Tibial nerve (tissue), 4 donors: ENCODE measurements around the gene AHNAK. TPM values are rescaled to one million over a fixed set of nuclear protein-coding genes. Genes with fewer than 3 reads are reported as not detected.
A peak's percentile ranks its signal among the peaks of the same experiment; 100 is the strongest.

Experiments used
- DNase-seq, 2 donors: peaks; one replicate each; pipeline ENCODE4 v3.0.0-alpha.2; 2019; ENCODE audit warnings: low spot score in 2 of 2
- H3K27ac ChIP-seq, 4 donors: fragments of 200-600 bp; sonication (generic) in 3 of 4; one replicate each; pipeline ENCODE4 v1.5.1; 2017 to 2019; ENCODE audit warnings: mild to moderate bottlenecking in 1 of 4
- H3K27me3 ChIP-seq, 2 donors: fragments of 200-600 bp; sonication (generic) in 1 of 2; one replicate each; pipeline versions ENCODE4 v1.5.1 to v1.6.0; 2017 to 2019
- H3K36me3 ChIP-seq, 3 donors: fragments of 200-600 bp; sonication (generic); one replicate each; pipeline ENCODE4 v1.5.1; 2018 to 2019
- H3K4me1 ChIP-seq, 4 donors: fragments of 200-600 bp; sonication (generic) in 3 of 4; one replicate each; pipeline ENCODE4 v1.5.1; 2017 to 2019
- H3K4me3 ChIP-seq, 4 donors: fragments of 200-600 bp; sonication (generic) in 3 of 4; one replicate each; pipeline ENCODE4 v1.5.1; 2017 to 2019; ENCODE audit warnings: mild to moderate bottlenecking in 1 of 4, moderate library complexity in 1 of 4
- H3K9me3 ChIP-seq, 4 donors: fragments of 200-600 bp; sonication (generic) in 3 of 4; one replicate each; pipeline ENCODE4 v1.5.1; 2017 to 2019
- EP300 ChIP-seq, 2 donors: sonication (generic); formaldehyde crosslinking; IDR thresholded peaks; one replicate each; pipeline ENCODE4 v1.6.1; 2017; ENCODE audit warnings: antibody characterized with exemption in 2 of 2, mild to moderate bottlenecking in 1 of 2
- POLR2A ChIP-seq, 2 donors: fragments of 450-650 bp; IDR thresholded peaks; one replicate each; pipeline ENCODE4 v1.6.1; 2017; ENCODE audit warnings: antibody characterized with exemption in 2 of 2, mild to moderate bottlenecking in 2 of 2, moderate library complexity in 2 of 2
- WGBS, 2 donors: methylation state at CpG; one replicate each; pipeline ENCODE4 v1.1.5; 2018; 5-methylcytosine and 5-hydroxymethylcytosine counted together
- total RNA-seq, 4 donors: library from RNA; depleted of rRNA; stranded (reverse); fragments of >200 nt; gene quantifications; one replicate each; pipeline ENCODE4 v1.1.0, GENCODE V29; 2016
- TF ChIP-seq, protein P1 (sequence below), 5 experiments: fragments of 200-600 bp in 3 of 5; fragments of 450-650 bp in 2 of 5; sonication (generic) in 3 of 5; IDR thresholded peaks; one replicate each; pipeline ENCODE4 v1.5.1; 2016 to 2019; ENCODE audit warnings: antibody characterized with exemption in 5 of 5, mild to moderate bottlenecking in 3 of 5, moderate library complexity in 2 of 5

AHNAK gene
- total RNA-seq, 4 donors from 2014 or later, result 1,417 to 3,061 (median 2,562) TPM

DNA sequence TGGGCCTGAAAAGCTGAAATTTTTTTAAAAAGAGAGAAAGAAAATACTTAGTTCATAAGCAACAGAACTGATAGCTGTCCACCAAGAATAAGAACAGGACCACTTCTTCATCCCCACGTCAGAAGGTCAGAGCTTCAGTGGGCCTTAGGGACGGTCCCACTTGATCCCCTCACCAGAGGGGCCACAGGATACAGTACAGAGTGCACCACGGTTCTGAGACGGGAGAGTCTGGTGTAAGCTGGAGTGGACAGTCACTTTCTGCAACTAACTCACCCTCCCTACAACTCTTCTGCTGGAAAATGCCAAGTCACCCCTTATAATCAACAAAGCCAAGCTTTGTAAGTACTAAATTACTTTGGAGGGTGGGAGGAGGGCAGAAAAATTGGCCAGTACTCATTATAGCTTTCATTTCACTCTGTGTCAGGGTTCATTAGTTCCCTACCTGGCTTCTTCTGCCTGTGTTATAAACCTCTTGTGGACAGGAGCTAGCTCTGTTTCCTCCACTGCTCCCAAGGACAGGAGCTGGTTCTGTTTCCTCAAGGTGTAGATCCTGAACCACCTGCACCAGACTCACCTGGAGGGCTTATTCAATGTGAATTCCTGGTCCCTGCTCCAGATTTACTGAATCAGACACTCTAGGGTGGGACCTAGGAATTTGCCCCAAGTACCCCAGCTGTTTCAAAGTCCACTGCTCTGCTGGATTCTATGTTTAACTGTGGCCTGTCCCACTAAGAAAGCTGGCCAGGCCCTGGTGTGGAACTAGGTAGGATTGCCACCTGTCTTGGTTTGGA is 88.2 kb downstream of the AHNAK start:
- TF ChIP-seq EP300 (IDR thresholded peaks at IDR 0.05), result peak in 1 of 2 donors; percentile 46
- TF ChIP-seq POLR2A (IDR thresholded peaks at IDR 0.05), result no peak
- TF ChIP-seq, protein P1, sequence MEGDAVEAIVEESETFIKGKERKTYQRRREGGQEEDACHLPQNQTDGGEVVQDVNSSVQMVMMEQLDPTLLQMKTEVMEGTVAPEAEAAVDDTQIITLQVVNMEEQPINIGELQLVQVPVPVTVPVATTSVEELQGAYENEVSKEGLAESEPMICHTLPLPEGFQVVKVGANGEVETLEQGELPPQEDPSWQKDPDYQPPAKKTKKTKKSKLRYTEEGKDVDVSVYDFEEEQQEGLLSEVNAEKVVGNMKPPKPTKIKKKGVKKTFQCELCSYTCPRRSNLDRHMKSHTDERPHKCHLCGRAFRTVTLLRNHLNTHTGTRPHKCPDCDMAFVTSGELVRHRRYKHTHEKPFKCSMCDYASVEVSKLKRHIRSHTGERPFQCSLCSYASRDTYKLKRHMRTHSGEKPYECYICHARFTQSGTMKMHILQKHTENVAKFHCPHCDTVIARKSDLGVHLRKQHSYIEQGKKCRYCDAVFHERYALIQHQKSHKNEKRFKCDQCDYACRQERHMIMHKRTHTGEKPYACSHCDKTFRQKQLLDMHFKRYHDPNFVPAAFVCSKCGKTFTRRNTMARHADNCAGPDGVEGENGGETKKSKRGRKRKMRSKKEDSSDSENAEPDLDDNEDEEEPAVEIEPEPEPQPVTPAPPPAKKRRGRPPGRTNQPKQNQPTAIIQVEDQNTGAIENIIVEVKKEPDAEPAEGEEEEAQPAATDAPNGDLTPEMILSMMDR (IDR thresholded peaks at IDR 0.05), result no peak
- WGBS, 2 donors, result 17 to 33% methylated on average over 4 of the region's 4 CpGs
- no peak for DNase-seq
- Histone ChIP-seq H3K9me3 (no peaks in the 10 kb centered on the region), H3K27ac (peak overlapping the region; percentile 62 to 90 (median 78)), H3K36me3 (no peaks in the 10 kb centered on the region), H3K27me3 (no peaks in the 10 kb centered on the region), H3K4me1 (peaks cover 0 to 55% (median 33%) of the 10 kb centered on the region in 4 donors), H3K4me3 (no peak overlapping the region)

DNA sequence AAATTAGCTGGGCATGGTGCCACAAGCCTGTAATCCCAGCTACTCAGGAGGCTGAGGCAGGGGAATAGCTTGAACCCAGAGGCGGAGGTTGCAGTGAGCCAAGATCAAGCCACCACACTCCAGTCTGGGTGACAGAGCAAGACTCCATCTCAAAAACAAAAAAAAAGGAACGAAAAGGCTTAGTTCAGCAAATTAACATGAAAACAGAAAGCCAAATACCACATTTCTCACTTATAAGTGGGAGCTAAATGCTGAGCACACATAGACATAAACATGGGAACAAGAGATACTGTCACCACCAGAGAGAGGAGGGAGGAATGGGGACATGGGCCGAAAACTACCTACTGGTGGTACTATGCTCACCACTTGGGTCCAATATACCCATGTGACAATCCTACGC is 89.1 kb downstream of the AHNAK start:
- DNase-seq, result no peak
- WGBS, 2 donors, result 47 to 56% methylated on average over 4 of the region's 4 CpGs
- no peaks in the 10 kb centered on the region for H3K27me3 ChIP-seq
- no peaks in the 10 kb centered on the region for H3K9me3 ChIP-seq
- no peak for TF ChIP-seq EP300 (IDR thresholded peaks at IDR 0.05)
- TF ChIP-seq POLR2A (IDR thresholded peaks at IDR 0.05), result no peak
- TF ChIP-seq, protein P1 (IDR thresholded peaks at IDR 0.05), result no peak
- no peaks in the 10 kb centered on the region for H3K36me3 ChIP-seq
- H3K27ac ChIP-seq, result peak overlapping the region; percentile 62 to 90 (median 78)
- peaks cover 0 to 45% (median 32%) of the 10 kb centered on the region in 4 donors for H3K4me1 ChIP-seq
- H3K4me3 ChIP-seq, result no peak overlapping the region

DNA sequence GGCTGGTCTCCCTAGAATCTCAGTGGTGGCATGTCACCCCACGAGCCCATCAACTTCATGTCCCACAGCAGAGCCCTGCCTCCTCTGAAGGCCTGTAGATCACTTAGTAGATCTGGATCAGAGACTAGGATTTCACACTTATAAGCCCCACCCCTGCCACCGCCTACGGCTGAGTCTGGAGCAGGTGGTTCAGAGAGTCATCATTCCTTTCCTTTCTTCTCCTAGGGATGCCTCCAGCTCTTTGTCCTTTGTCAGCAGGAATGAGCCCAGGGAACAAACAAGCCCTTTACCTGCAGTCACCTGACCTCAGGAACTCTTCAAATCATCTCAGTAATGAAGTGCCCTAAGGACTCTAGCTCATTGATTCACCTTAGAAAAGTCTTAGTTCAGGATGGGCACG is 90.0 kb downstream of the AHNAK start:
- peak overlapping the region in 3 of 4 donors; percentile 74 to 90 (median 81) for H3K27ac ChIP-seq
- 78 to 100% methylated on average over 4 of the region's 4 CpGs for WGBS, 2 donors
- no peaks in the 10 kb centered on the region for H3K9me3 ChIP-seq
- no peak for DNase-seq
- H3K4me3 ChIP-seq, result no peak overlapping the region
- no peaks in the 10 kb centered on the region for H3K27me3 ChIP-seq
- peaks cover 0 to 37% (median 29%) of the 10 kb centered on the region in 4 donors for H3K4me1 ChIP-seq
- TF ChIP-seq, protein P1 (IDR thresholded peaks at IDR 0.05), result no peak
- no peak for TF ChIP-seq POLR2A (IDR thresholded peaks at IDR 0.05)
- no peak for TF ChIP-seq EP300 (IDR thresholded peaks at IDR 0.05)
- H3K36me3 ChIP-seq, result no peaks in the 10 kb centered on the region

DNA sequence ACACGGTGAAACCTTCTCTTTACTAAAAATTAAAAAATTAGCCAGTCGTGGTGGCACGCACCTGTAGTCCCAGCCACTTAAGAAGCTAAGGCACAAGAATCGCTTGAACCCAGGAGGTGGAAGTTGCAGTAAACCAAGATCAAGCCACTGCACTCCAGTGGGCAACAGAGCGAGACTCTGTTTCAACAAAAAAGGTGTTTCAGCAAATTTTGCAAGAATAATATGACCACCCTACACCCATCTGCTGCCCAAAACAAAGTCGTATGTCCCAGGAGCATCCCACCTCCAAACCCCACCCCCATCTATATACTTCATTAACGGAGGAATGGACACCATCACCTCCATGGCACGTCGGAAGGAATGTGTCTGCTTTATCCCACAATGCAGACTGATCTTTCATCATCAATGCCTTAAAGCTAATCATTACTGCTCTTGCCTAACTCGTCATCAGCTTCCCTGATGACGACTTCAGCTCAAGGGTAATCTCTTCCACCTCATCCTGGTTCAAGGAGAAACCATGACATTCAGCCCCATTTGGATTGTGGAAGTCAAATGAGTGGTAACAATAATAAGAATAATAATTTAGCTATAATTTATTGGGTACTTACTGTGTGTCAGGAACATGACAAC is 93.7 kb downstream of the AHNAK start:
- H3K4me1 ChIP-seq, result peaks cover 0 to 21% (median 14%) of the 10 kb centered on the region in 4 donors
- H3K27me3 ChIP-seq, result no peaks in the 10 kb centered on the region
- WGBS, 2 donors, result 92 to 93% methylated on average over 11 of the region's 11 CpGs
- no peak overlapping the region for H3K4me3 ChIP-seq
- DNase-seq, result no peak
- TF ChIP-seq, protein P1 (IDR thresholded peaks at IDR 0.05), result no peak
- TF ChIP-seq EP300 (IDR thresholded peaks at IDR 0.05), result no peak
- TF ChIP-seq POLR2A (IDR thresholded peaks at IDR 0.05), result no peak
- no peaks in the 10 kb centered on the region for H3K36me3 ChIP-seq
- no peaks in the 10 kb centered on the region for H3K9me3 ChIP-seq
- no peak overlapping the region for H3K27ac ChIP-seq

DNA sequence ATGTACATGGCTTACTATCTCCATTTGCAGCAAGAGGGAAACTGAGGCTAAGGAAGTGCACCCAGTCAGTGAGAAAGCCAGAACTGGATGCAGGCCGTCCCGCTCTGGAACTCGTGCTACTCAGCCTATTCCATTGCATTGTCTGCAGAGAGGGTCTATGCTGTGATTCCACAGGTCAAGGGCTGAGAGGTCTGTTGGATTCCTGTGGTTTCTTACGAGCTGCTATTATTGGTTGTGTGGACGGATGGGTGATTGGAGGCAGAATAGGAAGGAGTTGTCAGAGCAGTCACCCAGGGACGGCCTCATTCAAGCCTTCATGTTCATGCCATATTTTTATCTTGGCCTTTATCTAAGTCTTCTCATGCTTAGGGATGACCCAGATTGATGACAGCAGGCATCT is 94.3 kb downstream of the AHNAK start:
- Histone ChIP-seq H3K4me1 (peaks cover 0 to 14% (median 7%) of the 10 kb centered on the region in 4 donors), H3K27ac (no peak overlapping the region), H3K4me3 (no peak overlapping the region), H3K9me3 (no peaks in the 10 kb centered on the region), H3K36me3 (no peaks in the 10 kb centered on the region), H3K27me3 (no peaks in the 10 kb centered on the region)
- TF ChIP-seq POLR2A (IDR thresholded peaks at IDR 0.05), result no peak
- no peak for DNase-seq
- 79 to 86% methylated on average over 6 of the region's 6 CpGs for WGBS, 2 donors
